H1 (cell line): ENCODE data around the gene CEP78. TPM values are rescaled to one million over a fixed set of nuclear protein-coding genes. Genes with fewer than 3 reads are reported as not detected.

Experiments
- BACH1 ChIP-seq: IDR thresholded peaks from 2 replicates; pipeline ENCODE4 v1.6.1; 2012; ENCODE audit warnings: low read length, improper control_type of control experiment
- polyA plus RNA-seq, 7 experiments: library from polyadenylated mRNA; depleted of rRNA in 3 of 7; stranded (reverse) in 5 of 7; unstranded in 2 of 7; fragments of >200 nt in 5 of 7; fragments of 200-250 nt in 2 of 7; gene quantifications; 1 replicate in 5 of 7; 2 replicates in 1 of 7; 4 replicates in 1 of 7; pipeline versions ENCODE4 v1.2.1 to v1.2.3, GENCODE V29; 2011 to 2013; ENCODE audit warnings: missing spikeins in 2 of 7, mixed read lengths in 2 of 7
- small RNA-seq: library from polyadenylated mRNA; stranded (forward); fragments of <200 nt; extraction: miRNeasy Mini kit (QIAGEN cat#:217004); gene quantifications from one replicate; pipeline ENCODE3, GENCODE V24; 2013; ENCODE audit not compliant: insufficient read depth
- total RNA-seq: library from RNA; stranded (reverse); fragmentation: NEBNext Ultra II Directional; extraction: Animal tissue kit (Norgen Biotek cat#: 25700); gene quantifications from 2 replicates; pipeline ENCODE4 v1.2.1, GENCODE V29; 2021

CEP78 gene
- total and polyA plus RNA-seq, 2 of the 8 experiments (the other 6 are each of a cell fraction or from before 2014, with no cell fraction given) = 10.3 to 40.9 TPM

DNA sequence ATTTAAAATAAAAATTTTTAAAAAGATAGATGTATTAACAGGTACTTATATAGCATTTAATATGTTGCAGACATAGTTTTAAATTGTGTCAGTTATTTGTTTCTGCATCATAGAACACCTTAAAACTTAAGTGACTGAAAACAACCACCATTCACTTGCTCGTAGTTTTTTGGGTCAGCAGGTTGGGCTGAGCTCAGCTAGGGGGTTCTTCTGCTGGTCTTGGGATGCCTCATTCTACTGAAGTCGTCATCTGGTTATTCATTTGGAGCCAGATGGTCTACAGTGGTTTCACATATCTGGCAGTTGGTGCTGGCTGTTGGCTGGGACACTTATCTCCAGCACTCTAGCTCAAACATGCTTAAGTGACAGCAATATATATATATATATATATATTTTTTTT, 90.7 kb downstream of the CEP78 start (continued):
- TF ChIP-seq BACH1 = no peak

Small RNAs within 50 kb of the gene (small RNA-seq; reads per million reads assigned to genes)
- not detected for gene AL353705.4

Other genes with a start within 250 kb of the CEP78 start
- 58.6 and 63.8 TPM in 2 replicates for gene GNAQ, start 204.3 kb upstream of the CEP78 start, total RNA-seq
- gene GNAQ, start 204.3 kb upstream of the CEP78 start, polyA plus RNA-seq (2011; rRNA removed) = 16.4 and 22.8 TPM in 2 replicates
- gene PSAT1, start 61.0 kb downstream of the CEP78 start, total RNA-seq = 317 and 341 TPM in 2 replicates
- gene PSAT1, start 61.0 kb downstream of the CEP78 start, polyA plus RNA-seq (2011; rRNA removed) = 204 and 233 TPM in 2 replicates